Body of pancreas (tissue), 4 donors: ENCODE measurements around the gene PTPN14. TPM values are rescaled to one million over a fixed set of nuclear protein-coding genes. Genes with fewer than 3 reads are reported as not detected.

Source experiments
- ATAC-seq: fragments of 150-250 bp; one replicate; pipeline ENCODE4 v1.9.1; 2016
- DNase-seq, 4 donors: peaks; one replicate each; pipeline ENCODE4 v3.0.0-alpha.2; 2019
- H3K27ac ChIP-seq, 4 donors: fragments of 200-600 bp; sonication (generic); 1 replicate in 3 of 4; 2 replicates in 1 of 4; pipeline versions ENCODE4 v1.5.1 to v1.6.1; 2016 to 2019; ENCODE audit warnings: mild to moderate bottlenecking in 1 of 4, mixed read lengths in 1 of 4, moderate library complexity in 1 of 4
- H3K27me3 ChIP-seq, 2 donors: fragments of 200-600 bp; sonication (generic); one replicate each; pipeline ENCODE4 v1.6.0; 2016; ENCODE audit warnings: mild to moderate bottlenecking in 1 of 2
- H3K36me3 ChIP-seq, 2 donors: fragments of 200-600 bp; sonication (generic); replicated peaks in 1 of 2; 2 replicates each; pipeline ENCODE4 v1.5.1; 2016; ENCODE audit warnings: low read depth in 2 of 2; ENCODE audit not compliant: insufficient read depth in 1 of 2
- H3K4me1 ChIP-seq: fragments of 200-600 bp; sonication (generic); one replicate; pipeline ENCODE4 v1.6.0; 2016
- H3K4me3 ChIP-seq, 2 donors: fragments of 200-600 bp; sonication (generic); 1 replicate in 1 of 2; 2 replicates in 1 of 2; pipeline ENCODE4 v1.5.1; 2016 to 2019
- H3K9me3 ChIP-seq, 3 donors: fragments of 200-600 bp; sonication (generic); 1 replicate in 2 of 3; 2 replicates in 1 of 3; pipeline ENCODE4 v1.5.1; 2016
- CTCF ChIP-seq, 7 experiments: fragments of 450-650 bp in 4 of 7; fragments of 200-600 bp in 3 of 7; sonication (generic) in 3 of 7; IDR thresholded peaks; one replicate each; pipeline ENCODE4 v1.5.1; 2016 to 2019; ENCODE audit warnings: antibody characterized with exemption in 7 of 7
- POLR2A ChIP-seq, 3 donors: fragments of 450-650 bp; IDR thresholded peaks; one replicate each; pipeline ENCODE4 v1.6.1; 2016; ENCODE audit warnings: antibody characterized with exemption in 3 of 3, mild to moderate bottlenecking in 2 of 3
- WGBS, 2 donors: methylation state at CpG; one replicate each; pipeline ENCODE4 v1.1.5; 2017; 5-methylcytosine and 5-hydroxymethylcytosine counted together
- intact Hi-C: fragments of 100-400 bp; cut with DNase I; formaldehyde crosslinking; loops from one replicate; pipeline ENCODE4 v1.15.1; 2023
- total RNA-seq, 2 donors: library from RNA; depleted of rRNA; stranded (reverse); fragments of >200 nt; gene quantifications; one replicate each; pipeline ENCODE4 v1.1.0, GENCODE V29; 2016

The PTPN14 gene
- total RNA-seq, 2 donors from 2014 or later, result 10.5 to 18.7 TPM

GRCh38 chr1:214330715-214331114, 220.7 kb downstream of the PTPN14 start:
- Histone ChIP-seq H3K36me3 (peaks cover 0 to 6% of the 10 kb centered on the region in 2 donors), H3K4me3 (no peak overlapping the region), H3K27ac (no peak overlapping the region), H3K4me1 (no peaks in the 10 kb centered on the region), H3K9me3 (no peaks in the 10 kb centered on the region), H3K27me3 (no peaks in the 10 kb centered on the region)
- no peak for ATAC-seq
- DNase-seq, result no peak
- WGBS, 2 donors, result 88 to 90% methylated on average over 12 of the region's 12 CpGs
- intact Hi-C loops, result loop anchor here (10.0 kb wide), 1 partner anchor 254 kb away; no protein-coding TSS in a partner anchor
- no peak for TF ChIP-seq CTCF (IDR thresholded peaks at IDR 0.05)
- no peak for TF ChIP-seq POLR2A (IDR thresholded peaks at IDR 0.05)

- DNase-seq (no peak), ATAC-seq (no peak)
- H3K36me3 ChIP-seq, result peaks cover 0 to 6% of the 10 kb centered on the region in 2 donors
- no peaks in the 10 kb centered on the region for H3K9me3 ChIP-seq
- no peaks in the 10 kb centered on the region for H3K27me3 ChIP-seq
- TF ChIP-seq CTCF (IDR thresholded peaks at IDR 0.05), result no peak
- TF ChIP-seq POLR2A (IDR thresholded peaks at IDR 0.05), result no peak
- 87 to 99% methylated on average over 3 of the region's 3 CpGs for WGBS, 2 donors
- H3K4me3 ChIP-seq, result no peak overlapping the region
- H3K27ac ChIP-seq, result no peak overlapping the region
- intact Hi-C loops, result loop anchor here (10.0 kb wide), 1 partner anchor 255 kb away; no protein-coding TSS in a partner anchor
- H3K4me1 ChIP-seq, result no peaks in the 10 kb centered on the region
These were observed 221.2 kb downstream of the PTPN14 start for GRCh38 chr1:214330222-214330621.

- H3K4me3 ChIP-seq, result no peak overlapping the region
- 83 to 85% methylated on average over 19 to 20 of the region's 20 CpGs for WGBS, 2 donors
- no peak for DNase-seq
- intact Hi-C loops, result loop anchor here (5.0 to 10.0 kb wide), 3 partner anchors 67 to 255 kb away; no protein-coding TSS in a partner anchor
- no peak overlapping the region for H3K27ac ChIP-seq
- H3K9me3 ChIP-seq, result no peaks in the 10 kb centered on the region
- peaks cover 0 to 5% of the 10 kb centered on the region in 2 donors for H3K36me3 ChIP-seq
- no peaks in the 10 kb centered on the region for H3K4me1 ChIP-seq
- H3K27me3 ChIP-seq, result no peaks in the 10 kb centered on the region
- TF ChIP-seq POLR2A (IDR thresholded peaks at IDR 0.05), result no peak
- TF ChIP-seq CTCF (IDR thresholded peaks at IDR 0.05), result no peak
- no peak for ATAC-seq
These were observed 221.8 kb downstream of the PTPN14 start for GRCh38 chr1:214329470-214330220.

GRCh38 chr1:214328770-214329469, 222.5 kb downstream of the PTPN14 start:
- H3K9me3 ChIP-seq, result no peaks in the 10 kb centered on the region
- intact Hi-C loops, result loop anchor here (5.0 kb wide), 2 partner anchors 67 to 117 kb away; no protein-coding TSS in a partner anchor
- H3K27ac ChIP-seq, result no peak overlapping the region
- DNase-seq (peak; percentile 83 to 89 (median 85)), ATAC-seq (peak; percentile 90)
- TF ChIP-seq POLR2A (IDR thresholded peaks at IDR 0.05) (no peak), CTCF (IDR thresholded peaks at IDR 0.05) (peak; percentile 73 to 96 (median 93))
- 49 to 55% methylated on average over 9 to 11 of the region's 11 CpGs for WGBS, 2 donors
- H3K36me3 ChIP-seq, result no peaks in the 10 kb centered on the region
- H3K27me3 ChIP-seq, result no peaks in the 10 kb centered on the region
- H3K4me3 ChIP-seq, result no peak overlapping the region
- H3K4me1 ChIP-seq, result no peaks in the 10 kb centered on the region
